ENCODE measurements around the gene PLIN5. TPM values are rescaled to one million over a fixed set of nuclear protein-coding genes. Genes with fewer than 3 reads are reported as not detected.

Gene PLIN5
- total RNA-seq, 6 experiments from 2014 or later = not detected

DNA sequence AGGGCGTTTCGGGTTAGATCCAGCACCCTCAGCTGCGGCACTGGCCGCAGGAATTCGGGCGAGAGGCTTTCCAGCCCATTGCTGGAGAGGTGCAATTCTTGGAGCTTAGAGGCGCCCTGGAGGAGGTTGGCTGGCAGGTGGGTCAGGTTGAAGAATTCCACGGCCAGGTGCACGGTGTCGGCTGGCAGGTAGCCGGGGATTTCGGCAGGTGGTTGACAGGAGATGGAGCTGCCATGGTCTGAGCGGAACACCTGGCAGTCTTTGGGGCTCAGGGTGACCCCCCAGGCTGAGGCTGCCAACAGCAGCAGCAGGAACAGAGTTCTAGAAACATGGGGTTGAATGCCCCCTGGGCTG is 3.6 kb upstream of the PLIN5 start:
- Mint-ChIP-seq H3K4me3 (no peak overlapping the region), H3K27me3 (ENCODE audit: insufficient read depth) (peaks cover 33% of the 10 kb centered on the region), H3K36me3 (ENCODE audit: low read depth) (no peaks in the 10 kb centered on the region; the same call in 1 of the 2 replicates), H3K9me3 (no peaks in the 10 kb centered on the region), H3K4me1 (ENCODE audit: low read depth) (no peaks in the 10 kb centered on the region), H3K27ac (no peak overlapping the region)
- DNase-seq = no peak
- TF ChIP-seq, protein P1, sequence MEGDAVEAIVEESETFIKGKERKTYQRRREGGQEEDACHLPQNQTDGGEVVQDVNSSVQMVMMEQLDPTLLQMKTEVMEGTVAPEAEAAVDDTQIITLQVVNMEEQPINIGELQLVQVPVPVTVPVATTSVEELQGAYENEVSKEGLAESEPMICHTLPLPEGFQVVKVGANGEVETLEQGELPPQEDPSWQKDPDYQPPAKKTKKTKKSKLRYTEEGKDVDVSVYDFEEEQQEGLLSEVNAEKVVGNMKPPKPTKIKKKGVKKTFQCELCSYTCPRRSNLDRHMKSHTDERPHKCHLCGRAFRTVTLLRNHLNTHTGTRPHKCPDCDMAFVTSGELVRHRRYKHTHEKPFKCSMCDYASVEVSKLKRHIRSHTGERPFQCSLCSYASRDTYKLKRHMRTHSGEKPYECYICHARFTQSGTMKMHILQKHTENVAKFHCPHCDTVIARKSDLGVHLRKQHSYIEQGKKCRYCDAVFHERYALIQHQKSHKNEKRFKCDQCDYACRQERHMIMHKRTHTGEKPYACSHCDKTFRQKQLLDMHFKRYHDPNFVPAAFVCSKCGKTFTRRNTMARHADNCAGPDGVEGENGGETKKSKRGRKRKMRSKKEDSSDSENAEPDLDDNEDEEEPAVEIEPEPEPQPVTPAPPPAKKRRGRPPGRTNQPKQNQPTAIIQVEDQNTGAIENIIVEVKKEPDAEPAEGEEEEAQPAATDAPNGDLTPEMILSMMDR (IDR thresholded peaks at IDR 0.05) = no peak

DNA sequence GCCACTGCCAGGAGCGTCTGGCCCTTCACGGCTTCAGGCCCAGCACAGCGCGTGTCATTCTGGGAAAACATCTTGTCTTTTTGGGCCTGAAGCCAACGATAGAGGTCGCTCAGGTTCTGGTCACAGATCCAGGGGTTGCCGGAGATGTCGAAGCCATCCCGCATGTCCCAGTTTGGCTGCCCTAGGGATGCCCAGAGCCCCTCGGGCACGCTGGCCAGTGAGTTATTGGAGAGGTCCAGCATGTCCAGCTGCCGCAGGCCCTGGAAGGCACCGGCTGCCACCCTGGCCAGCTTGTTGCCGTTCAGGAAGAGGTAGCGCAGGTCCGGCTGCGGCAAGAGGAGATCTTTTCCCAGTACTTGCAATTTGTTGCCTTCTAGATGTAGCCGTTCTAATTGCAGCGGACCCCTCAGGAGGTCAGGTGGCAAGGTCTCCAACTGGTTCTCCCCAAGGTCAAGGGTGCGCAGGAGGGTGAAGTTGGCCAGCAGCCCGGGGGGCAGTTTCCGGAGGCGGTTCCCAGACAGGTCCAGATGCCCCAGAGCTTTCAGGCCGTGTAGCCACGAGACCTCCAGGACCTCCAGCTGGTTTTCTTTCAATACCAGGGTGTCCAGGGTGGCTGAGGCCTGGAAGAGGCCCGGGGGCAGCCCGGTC is 3.1 kb upstream of the PLIN5 start:
- TF ChIP-seq, protein P1 (IDR thresholded peaks at IDR 0.05) = no peak
- Mint-ChIP-seq H3K9me3 (no peaks in the 10 kb centered on the region), H3K4me1 (ENCODE audit: low read depth) (no peaks in the 10 kb centered on the region), H3K4me3 (no peak overlapping the region), H3K27ac (no peak overlapping the region), H3K27me3 (ENCODE audit: insufficient read depth) (peaks cover 33% of the 10 kb centered on the region), H3K36me3 (ENCODE audit: low read depth) (no peaks in the 10 kb centered on the region; the same call in 1 of the 2 replicates)
- no peak for DNase-seq

DNA sequence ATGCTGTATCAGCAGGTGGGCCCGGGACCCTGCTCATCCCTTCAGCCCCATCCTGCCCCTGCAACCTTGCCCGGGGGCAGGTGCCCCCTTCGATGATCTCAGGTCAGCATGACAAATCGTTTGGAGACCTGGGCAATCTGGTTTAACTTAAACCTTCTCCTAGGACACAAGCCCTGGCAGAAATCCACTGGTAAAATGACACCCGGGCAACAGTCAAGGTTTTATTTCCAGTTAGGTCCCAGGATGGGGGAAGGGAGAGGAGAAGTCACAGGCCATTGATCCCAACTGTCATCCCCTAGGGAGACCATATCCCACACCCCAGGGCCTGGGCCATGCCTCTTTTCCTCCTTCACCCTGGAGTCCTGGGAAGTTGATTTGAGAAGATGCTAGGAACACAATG is 1.8 kb upstream of the PLIN5 start:
- Mint-ChIP-seq H3K9me3 (no peaks in the 10 kb centered on the region), H3K27ac (no peak overlapping the region), H3K4me1 (ENCODE audit: low read depth) (no peaks in the 10 kb centered on the region), H3K36me3 (ENCODE audit: low read depth) (no peaks in the 10 kb centered on the region; the same call in 1 of the 2 replicates), H3K4me3 (no peak overlapping the region), H3K27me3 (ENCODE audit: insufficient read depth) (peaks cover 33% of the 10 kb centered on the region)
- TF ChIP-seq, protein P1 (IDR thresholded peaks at IDR 0.05) = no peak
- no peak for DNase-seq

DNA sequence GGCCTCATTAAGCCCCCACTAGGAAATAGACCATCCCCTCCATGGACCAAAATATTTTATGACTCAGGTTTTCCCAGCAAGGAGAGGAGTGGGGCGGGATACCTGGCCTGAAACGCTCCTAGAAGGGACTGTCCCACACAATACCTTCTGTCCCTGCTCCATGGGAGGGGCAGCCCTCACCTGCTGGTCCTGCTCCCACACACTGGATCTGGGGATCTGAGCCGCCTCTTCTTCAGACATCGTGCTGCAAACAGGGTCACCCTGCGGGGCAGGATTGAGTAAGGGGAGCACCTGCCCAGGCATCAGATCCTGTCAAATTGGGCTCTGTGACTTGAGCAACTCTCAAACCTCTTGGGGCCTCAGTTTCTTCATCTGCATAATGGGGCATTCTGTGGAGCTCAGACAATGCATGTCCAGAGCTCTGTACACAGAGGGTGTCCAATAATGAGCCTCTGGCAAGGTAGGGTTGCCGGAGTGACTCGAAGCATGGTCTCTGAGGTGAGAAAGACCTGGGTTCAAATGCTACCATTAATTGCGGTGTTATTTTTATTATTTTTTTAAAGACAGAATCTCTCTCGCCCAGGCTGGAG is 1.1 kb downstream of the PLIN5 start:
- no peak overlapping the region for H3K27ac Mint-ChIP-seq
- TF ChIP-seq, protein P1 (IDR thresholded peaks at IDR 0.05) = no peak
- no peaks in the 10 kb centered on the region for H3K36me3 Mint-ChIP-seq (ENCODE audit: low read depth)
- H3K27me3 Mint-ChIP-seq (ENCODE audit: insufficient read depth) = peaks cover 23% of the 10 kb centered on the region
- no peak overlapping the region for H3K4me3 Mint-ChIP-seq
- no peak for DNase-seq
- H3K4me1 Mint-ChIP-seq (ENCODE audit: low read depth) = no peaks in the 10 kb centered on the region
- H3K9me3 Mint-ChIP-seq = no peaks in the 10 kb centered on the region

DNA sequence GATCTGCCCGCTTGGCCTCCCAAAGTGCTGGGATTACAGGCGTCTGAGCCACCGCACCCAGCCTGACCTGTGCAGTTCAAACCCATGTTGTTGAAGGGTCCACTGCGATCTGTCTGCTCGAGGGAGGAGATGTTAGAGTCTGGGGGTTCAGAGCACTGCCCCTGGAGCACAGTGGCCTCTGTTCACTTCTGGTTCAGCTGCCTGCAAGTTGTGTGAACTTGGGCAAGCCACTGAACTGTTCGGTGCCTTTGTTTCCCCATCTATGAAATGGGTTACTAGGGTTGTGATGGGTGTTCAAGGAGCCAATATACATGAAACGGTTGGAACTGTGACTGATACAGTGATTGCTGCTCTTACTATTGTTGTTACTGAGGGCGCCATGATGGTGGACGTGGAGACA is 1.7 kb downstream of the PLIN5 start:
- H3K36me3 Mint-ChIP-seq (ENCODE audit: low read depth) = no peaks in the 10 kb centered on the region
- no peaks in the 10 kb centered on the region for H3K9me3 Mint-ChIP-seq
- TF ChIP-seq, protein P1 (IDR thresholded peaks at IDR 0.05) = no peak
- H3K27ac Mint-ChIP-seq = no peak overlapping the region
- no peaks in the 10 kb centered on the region for H3K4me1 Mint-ChIP-seq (ENCODE audit: low read depth)
- no peak overlapping the region for H3K4me3 Mint-ChIP-seq
- peaks cover 23% of the 10 kb centered on the region for H3K27me3 Mint-ChIP-seq (ENCODE audit: insufficient read depth)
- DNase-seq = no peak
